Suprapubic skin (tissue), 4 donors: ENCODE results near the gene ANXA10.
"Not testable (repeated sequence)": the region's sequence is repeated elsewhere in the genome, so short reads cannot be mapped to it uniquely, and the experiment has no call there.

Experiments used
- CTCF ChIP-seq, 2 donors: fragments of 200-600 bp in 1 of 2; fragments of 450-650 bp in 1 of 2; sonication (generic) in 1 of 2; IDR thresholded peaks; one replicate each; pipeline ENCODE4 v1.5.1; 2016 to 2019; ENCODE audit warnings: antibody characterized with exemption in 2 of 2, mild to moderate bottlenecking in 1 of 2, moderate library complexity in 1 of 2
- EP300 ChIP-seq: sonication (generic); formaldehyde crosslinking; IDR thresholded peaks from one replicate; pipeline ENCODE4 v1.6.1; 2017; ENCODE audit warnings: antibody characterized with exemption
- POLR2A ChIP-seq, 2 donors: fragments of 450-650 bp; IDR thresholded peaks; one replicate each; pipeline ENCODE4 v1.6.1; 2017; ENCODE audit warnings: antibody characterized with exemption in 2 of 2, mild to moderate bottlenecking in 2 of 2, moderate library complexity in 2 of 2
- POLR2AphosphoS5 ChIP-seq, 3 donors: sonication (generic); formaldehyde crosslinking; IDR thresholded peaks; one replicate each; pipeline ENCODE4 v1.6.1; 2017; ENCODE audit warnings: antibody characterized with exemption in 3 of 3

GRCh38 chr4:168213511-168213910 lies 121.2 kb downstream of the ANXA10 start:
- not testable (repeated sequence) for TF ChIP-seq CTCF (IDR thresholded peaks at IDR 0.05); POLR2A (IDR thresholded peaks at IDR 0.05); POLR2AphosphoS5 (IDR thresholded peaks at IDR 0.05); EP300
